Fibroblast of lung (primary cell): ENCODE data around the gene ARHGEF4.

Source experiments
- EZH2 ChIP-seq: IDR thresholded peaks from 2 replicates; pipeline ENCODE4 v1.5.1; 2012; ENCODE audit warnings: low read length, control low read depth, mild to moderate bottlenecking; ENCODE audit errors: missing control alignments
- TF ChIP-seq, protein P1 (sequence below), 2 donors: IDR thresholded peaks in 1 of 2; conservative IDR thresholded peaks in 1 of 2; 1 replicate in 1 of 2; 2 replicates in 1 of 2; pipeline ENCODE4 v1.5.1; 2011 to 2012; ENCODE audit warnings: low read length in 2 of 2, control low read depth in 1 of 2, inconsistent platforms in 1 of 2, low read depth in 1 of 2, mild to moderate bottlenecking in 1 of 2

GRCh38 chr2:130845505-130846085 is 8.9 kb downstream of the ARHGEF4 start:
- TF ChIP-seq, protein P1, sequence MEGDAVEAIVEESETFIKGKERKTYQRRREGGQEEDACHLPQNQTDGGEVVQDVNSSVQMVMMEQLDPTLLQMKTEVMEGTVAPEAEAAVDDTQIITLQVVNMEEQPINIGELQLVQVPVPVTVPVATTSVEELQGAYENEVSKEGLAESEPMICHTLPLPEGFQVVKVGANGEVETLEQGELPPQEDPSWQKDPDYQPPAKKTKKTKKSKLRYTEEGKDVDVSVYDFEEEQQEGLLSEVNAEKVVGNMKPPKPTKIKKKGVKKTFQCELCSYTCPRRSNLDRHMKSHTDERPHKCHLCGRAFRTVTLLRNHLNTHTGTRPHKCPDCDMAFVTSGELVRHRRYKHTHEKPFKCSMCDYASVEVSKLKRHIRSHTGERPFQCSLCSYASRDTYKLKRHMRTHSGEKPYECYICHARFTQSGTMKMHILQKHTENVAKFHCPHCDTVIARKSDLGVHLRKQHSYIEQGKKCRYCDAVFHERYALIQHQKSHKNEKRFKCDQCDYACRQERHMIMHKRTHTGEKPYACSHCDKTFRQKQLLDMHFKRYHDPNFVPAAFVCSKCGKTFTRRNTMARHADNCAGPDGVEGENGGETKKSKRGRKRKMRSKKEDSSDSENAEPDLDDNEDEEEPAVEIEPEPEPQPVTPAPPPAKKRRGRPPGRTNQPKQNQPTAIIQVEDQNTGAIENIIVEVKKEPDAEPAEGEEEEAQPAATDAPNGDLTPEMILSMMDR (conservative IDR thresholded peaks at IDR 0.05 in 1 of 2, IDR thresholded peaks at IDR 0.05 in 1 of 2; ENCODE audit: low read depth in 1 of 2, low read length in 2 of 2) = no peak
- TF ChIP-seq EZH2 = no peak
